Skeletal muscle tissue (tissue), 4 donors: Measurements from ENCODE around the gene CYP3A4. TPM values are rescaled to one million over a fixed set of nuclear protein-coding genes. Genes with fewer than 3 reads are reported as not detected.

ENCODE experiments used
- H3K27ac ChIP-seq: one replicate; pipeline ENCODE4 v1.7.0; 2013; ENCODE audit warnings: mild to moderate bottlenecking, low read depth, low read length, inconsistent platforms
- H3K27me3 ChIP-seq, 3 donors: one replicate each; pipeline ENCODE4 v1.7.0; 2013; ENCODE audit warnings: low read length in 3 of 3; ENCODE audit not compliant: control insufficient read depth in 3 of 3, insufficient read depth in 3 of 3
- H3K36me3 ChIP-seq, 3 donors: one replicate each; pipeline ENCODE4 v1.7.0; 2013; ENCODE audit warnings: low read length in 3 of 3; ENCODE audit not compliant: control insufficient read depth in 3 of 3, insufficient read depth in 3 of 3
- H3K4me1 ChIP-seq, 3 donors: one replicate each; pipeline ENCODE4 v1.7.0; 2013; ENCODE audit warnings: low read length in 3 of 3, mild to moderate bottlenecking in 3 of 3; ENCODE audit not compliant: control insufficient read depth in 3 of 3, insufficient read depth in 3 of 3
- H3K4me3 ChIP-seq, 3 donors: one replicate each; pipeline ENCODE4 v1.7.0; 2013; ENCODE audit warnings: low read length in 3 of 3
- H3K9ac ChIP-seq, 3 donors: one replicate each; pipeline ENCODE4 v1.7.0; 2013; ENCODE audit warnings: low read length in 3 of 3, mild to moderate bottlenecking in 3 of 3, moderate library complexity in 2 of 3, low read depth in 1 of 3
- H3K9me3 ChIP-seq, 3 donors: one replicate each; pipeline ENCODE4 v1.7.0; 2013; ENCODE audit warnings: low read length in 3 of 3; ENCODE audit not compliant: control insufficient read depth in 3 of 3
- total RNA-seq: library from RNA; depleted of rRNA; stranded (reverse); fragments of >200 nt; gene quantifications from one replicate; pipeline ENCODE4 v1.2.3, GENCODE V29; 2014
- donor health status: Osteomylitis.

The CYP3A4 gene
- total RNA-seq, 1 donor from 2014 or later: not detected

- Histone ChIP-seq H3K27ac (no peak overlapping the region), H3K4me3 (no peak overlapping the region), H3K36me3 (no peaks in the 10 kb centered on the region), H3K4me1 (peaks cover 4 to 11% (median 8%) of the 10 kb centered on the region in 3 donors), H3K9ac (no peak overlapping the region), H3K27me3 (no peaks in the 10 kb centered on the region), H3K9me3 (no peaks in the 10 kb centered on the region)
Measured at GRCh38 chr7:99794585-99795502, 10.9 kb upstream of the CYP3A4 start.

- Histone ChIP-seq H3K27me3 (no peaks in the 10 kb centered on the region), H3K27ac (no peak overlapping the region), H3K36me3 (no peaks in the 10 kb centered on the region), H3K4me3 (no peak overlapping the region), H3K9ac (no peak overlapping the region), H3K9me3 (no peaks in the 10 kb centered on the region), H3K4me1 (peaks cover 12 to 23% (median 16%) of the 10 kb centered on the region in 3 donors)
Measured at GRCh38 chr7:99793443-99793842, 9.5 kb upstream of the CYP3A4 start.

GRCh38 chr7:99792967-99793366 lies 9.0 kb upstream of the CYP3A4 start:
- Histone ChIP-seq H3K4me3 (no peak overlapping the region), H3K9me3 (no peaks in the 10 kb centered on the region), H3K27ac (no peak overlapping the region), H3K27me3 (no peaks in the 10 kb centered on the region), H3K36me3 (no peaks in the 10 kb centered on the region), H3K9ac (no peak overlapping the region), H3K4me1 (peaks cover 12 to 23% (median 16%) of the 10 kb centered on the region in 3 donors)

GRCh38 chr7:99791667-99792369 lies 7.8 kb upstream of the CYP3A4 start:
- H3K27ac ChIP-seq: no peak overlapping the region
- H3K27me3 ChIP-seq: no peaks in the 10 kb centered on the region
- no peak overlapping the region for H3K9ac ChIP-seq
- H3K36me3 ChIP-seq: no peaks in the 10 kb centered on the region
- no peak overlapping the region for H3K4me3 ChIP-seq
- peaks cover 12 to 27% (median 16%) of the 10 kb centered on the region in 3 donors for H3K4me1 ChIP-seq
- no peaks in the 10 kb centered on the region for H3K9me3 ChIP-seq

- H3K4me3 ChIP-seq: no peak overlapping the region
- H3K27me3 ChIP-seq: no peaks in the 10 kb centered on the region
- no peak overlapping the region for H3K27ac ChIP-seq
- peaks cover 12 to 27% (median 16%) of the 10 kb centered on the region in 3 donors for H3K4me1 ChIP-seq
- H3K36me3 ChIP-seq: no peaks in the 10 kb centered on the region
- no peaks in the 10 kb centered on the region for H3K9me3 ChIP-seq
- no peak overlapping the region for H3K9ac ChIP-seq
Measured at GRCh38 chr7:99791021-99791420, 7.0 kb upstream of the CYP3A4 start.

- H3K4me3 ChIP-seq: no peak overlapping the region
- H3K9me3 ChIP-seq: no peaks in the 10 kb centered on the region
- peaks cover 12 to 27% (median 16%) of the 10 kb centered on the region in 3 donors for H3K4me1 ChIP-seq
- H3K36me3 ChIP-seq: no peaks in the 10 kb centered on the region
- no peaks in the 10 kb centered on the region for H3K27me3 ChIP-seq
- H3K27ac ChIP-seq: no peak overlapping the region
- H3K9ac ChIP-seq: no peak overlapping the region
Measured at GRCh38 chr7:99790407-99790806, 6.4 kb upstream of the CYP3A4 start.

GRCh38 chr7:99789441-99790070 lies 5.6 kb upstream of the CYP3A4 start:
- no peaks in the 10 kb centered on the region for H3K9me3 ChIP-seq
- no peak overlapping the region for H3K9ac ChIP-seq
- peaks cover 12 to 30% (median 22%) of the 10 kb centered on the region in 3 donors for H3K4me1 ChIP-seq
- H3K4me3 ChIP-seq: no peak overlapping the region
- H3K27me3 ChIP-seq: no peaks in the 10 kb centered on the region
- no peaks in the 10 kb centered on the region for H3K36me3 ChIP-seq
- H3K27ac ChIP-seq: no peak overlapping the region

- H3K4me1 ChIP-seq: peaks cover 12 to 36% (median 27%) of the 10 kb centered on the region in 3 donors
Measured at GRCh38 chr7:99788554-99788953, 4.6 kb upstream of the CYP3A4 start.

GRCh38 chr7:99786726-99787335 lies 2.8 kb upstream of the CYP3A4 start:
- no peaks in the 10 kb centered on the region for H3K36me3 ChIP-seq
- H3K4me3 ChIP-seq: no peak overlapping the region
- no peak overlapping the region for H3K27ac ChIP-seq
- H3K27me3 ChIP-seq: no peaks in the 10 kb centered on the region
- H3K9me3 ChIP-seq: no peaks in the 10 kb centered on the region
- no peak overlapping the region for H3K9ac ChIP-seq
- peaks cover 12 to 32% (median 23%) of the 10 kb centered on the region in 3 donors for H3K4me1 ChIP-seq

More at GRCh38 chr7:99788554-99788953, 4.6 kb upstream of the CYP3A4 start:
- no peak overlapping the region for H3K27ac ChIP-seq
- no peak overlapping the region for H3K4me3 ChIP-seq
- H3K9me3 ChIP-seq: no peaks in the 10 kb centered on the region
- no peaks in the 10 kb centered on the region for H3K36me3 ChIP-seq
- H3K27me3 ChIP-seq: no peaks in the 10 kb centered on the region
- H3K9ac ChIP-seq: no peak overlapping the region
